ENCODE measurements around the gene RPL9. TPM values are rescaled to one million over a fixed set of nuclear protein-coding genes. Genes with fewer than 3 reads are reported as not detected.
A peak's percentile ranks its signal among the peaks of the same experiment; 100 is the strongest.

Gene RPL9
- total RNA-seq, 4 donors from 2014 or later, result 2,242 to 7,905 (median 4,182) TPM

GRCh38 chr4:39472396-39472795 is 13.7 kb upstream of the RPL9 start:
- H3K36me3 ChIP-seq, result peaks cover 0 to 65% (median 0%) of the 10 kb centered on the region in 3 donors
- peaks cover 0 to 21% (median 3%) of the 10 kb centered on the region in 3 donors for H3K4me1 ChIP-seq
- H3K4me3 ChIP-seq, result no peak overlapping the region
- WGBS, 2 donors, result 80 to 91% methylated on average over 3 of the region's 3 CpGs
- no peak for TF ChIP-seq POLR2A (IDR thresholded peaks at IDR 0.05)
- TF ChIP-seq, protein P1, sequence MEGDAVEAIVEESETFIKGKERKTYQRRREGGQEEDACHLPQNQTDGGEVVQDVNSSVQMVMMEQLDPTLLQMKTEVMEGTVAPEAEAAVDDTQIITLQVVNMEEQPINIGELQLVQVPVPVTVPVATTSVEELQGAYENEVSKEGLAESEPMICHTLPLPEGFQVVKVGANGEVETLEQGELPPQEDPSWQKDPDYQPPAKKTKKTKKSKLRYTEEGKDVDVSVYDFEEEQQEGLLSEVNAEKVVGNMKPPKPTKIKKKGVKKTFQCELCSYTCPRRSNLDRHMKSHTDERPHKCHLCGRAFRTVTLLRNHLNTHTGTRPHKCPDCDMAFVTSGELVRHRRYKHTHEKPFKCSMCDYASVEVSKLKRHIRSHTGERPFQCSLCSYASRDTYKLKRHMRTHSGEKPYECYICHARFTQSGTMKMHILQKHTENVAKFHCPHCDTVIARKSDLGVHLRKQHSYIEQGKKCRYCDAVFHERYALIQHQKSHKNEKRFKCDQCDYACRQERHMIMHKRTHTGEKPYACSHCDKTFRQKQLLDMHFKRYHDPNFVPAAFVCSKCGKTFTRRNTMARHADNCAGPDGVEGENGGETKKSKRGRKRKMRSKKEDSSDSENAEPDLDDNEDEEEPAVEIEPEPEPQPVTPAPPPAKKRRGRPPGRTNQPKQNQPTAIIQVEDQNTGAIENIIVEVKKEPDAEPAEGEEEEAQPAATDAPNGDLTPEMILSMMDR (IDR thresholded peaks at IDR 0.05), result no peak
- no peaks in the 10 kb centered on the region for H3K27me3 ChIP-seq
- H3K9me3 ChIP-seq, result no peaks in the 10 kb centered on the region
- intact Hi-C loops (cut with DNase I), result no loop called here
- H3K27ac ChIP-seq, result no peak overlapping the region
- DNase-seq, result no peak

GRCh38 chr4:39470402-39470801 is 11.7 kb upstream of the RPL9 start:
- peaks cover 6 to 41% (median 6%) of the 10 kb centered on the region in 3 donors for H3K4me1 ChIP-seq
- peak overlapping the region in 1 of 4 donors; percentile 63 for H3K27ac ChIP-seq
- H3K36me3 ChIP-seq, result peaks cover 0 to 60% (median 0%) of the 10 kb centered on the region in 3 donors
- no peak for DNase-seq
- H3K4me3 ChIP-seq, result no peak overlapping the region
- no peak for TF ChIP-seq POLR2A (IDR thresholded peaks at IDR 0.05)
- TF ChIP-seq, protein P1 (IDR thresholded peaks at IDR 0.05), result no peak
- WGBS, 2 donors, result 89 to 100% methylated on average over 1 of the region's 1 CpG
- no peaks in the 10 kb centered on the region for H3K9me3 ChIP-seq
- H3K27me3 ChIP-seq, result no peaks in the 10 kb centered on the region
- intact Hi-C loops (cut with DNase I), result no loop called here

DNA sequence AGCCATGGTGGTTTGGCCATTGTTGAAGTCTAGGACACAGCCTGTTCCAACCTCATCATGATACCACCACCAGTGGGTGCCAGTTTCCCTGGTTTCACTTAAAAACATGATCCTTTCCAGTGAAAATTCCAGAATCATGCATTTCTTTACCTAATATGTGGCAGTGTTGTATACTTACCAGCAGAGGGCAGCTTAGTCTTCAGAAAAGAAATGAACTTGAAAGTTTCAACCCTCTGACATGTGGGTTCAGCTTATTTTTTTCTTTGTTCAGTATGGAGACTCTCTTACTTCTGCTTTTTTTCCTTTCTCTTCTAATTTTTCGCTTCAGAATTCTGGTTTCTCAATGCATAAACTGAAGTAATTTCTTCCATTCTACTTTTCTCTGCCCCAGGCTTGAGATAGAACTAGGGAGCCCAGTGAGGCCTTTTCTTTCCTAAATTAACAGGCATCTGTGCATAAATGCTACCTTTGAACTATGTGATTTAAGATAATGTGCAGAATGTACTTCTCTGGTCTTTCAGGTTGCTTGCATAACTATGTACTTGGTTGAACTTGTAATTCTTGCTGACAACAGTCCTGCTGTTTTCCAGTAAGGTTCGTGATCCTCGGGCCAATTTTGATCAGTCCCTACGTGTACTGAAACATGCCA is 10.8 kb upstream of the RPL9 start:
- WGBS, 2 donors, result 39 to 50% methylated on average over 4 of the region's 4 CpGs
- no peaks in the 10 kb centered on the region for H3K9me3 ChIP-seq
- no peak overlapping the region for H3K4me3 ChIP-seq
- peak overlapping the region; percentile 58 to 85 (median 64) for H3K27ac ChIP-seq
- intact Hi-C loops (cut with DNase I), result loop anchor here (10.0 kb wide), 1 partner anchor 505 kb away; the partner anchor contains the start of gene PDS5A
- H3K36me3 ChIP-seq, result peaks cover 0 to 60% (median 0%) of the 10 kb centered on the region in 3 donors
- peaks cover 6 to 41% (median 6%) of the 10 kb centered on the region in 3 donors for H3K4me1 ChIP-seq
- no peak for DNase-seq
- no peaks in the 10 kb centered on the region for H3K27me3 ChIP-seq
- TF ChIP-seq, protein P1 (IDR thresholded peaks at IDR 0.05), result peak; percentile 79 to 89 (median 83)
- TF ChIP-seq POLR2A (IDR thresholded peaks at IDR 0.05), result no peak

DNA sequence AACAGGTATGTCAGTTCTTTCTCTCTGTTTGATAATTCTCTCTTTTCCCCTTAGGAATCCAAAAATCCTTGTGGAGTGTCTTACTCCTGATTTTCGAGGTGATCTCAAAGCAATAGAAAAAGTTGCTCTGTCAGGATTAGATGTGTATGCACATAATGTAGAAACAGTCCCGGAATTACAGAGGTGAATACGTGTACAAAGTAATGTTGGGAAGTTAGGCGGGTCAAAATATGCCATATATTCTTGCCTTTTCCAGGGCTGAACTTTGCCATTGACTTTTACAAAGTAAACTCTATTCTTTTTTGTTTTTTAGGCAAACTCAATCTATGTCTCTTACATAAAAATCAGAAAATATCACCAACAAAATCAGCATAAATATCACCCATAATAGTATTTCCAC is 8.7 kb upstream of the RPL9 start:
- Histone ChIP-seq H3K4me3 (no peak overlapping the region), H3K9me3 (no peaks in the 10 kb centered on the region), H3K27ac (peak overlapping the region in 2 of 4 donors; percentile 18 to 65), H3K27me3 (no peaks in the 10 kb centered on the region), H3K36me3 (peaks cover 0 to 60% (median 0%) of the 10 kb centered on the region in 3 donors), H3K4me1 (peaks cover 6 to 41% (median 6%) of the 10 kb centered on the region in 3 donors)
- intact Hi-C loops (cut with DNase I), result loop anchor here (10.0 kb wide), 1 partner anchor 507 kb away; the partner anchor contains the start of gene PDS5A
- DNase-seq, result no peak
- TF ChIP-seq, protein P1 (IDR thresholded peaks at IDR 0.05), result no peak
- no peak for TF ChIP-seq POLR2A (IDR thresholded peaks at IDR 0.05)
- WGBS, 2 donors, result 77 to 89% methylated on average over 4 of the region's 4 CpGs

DNA sequence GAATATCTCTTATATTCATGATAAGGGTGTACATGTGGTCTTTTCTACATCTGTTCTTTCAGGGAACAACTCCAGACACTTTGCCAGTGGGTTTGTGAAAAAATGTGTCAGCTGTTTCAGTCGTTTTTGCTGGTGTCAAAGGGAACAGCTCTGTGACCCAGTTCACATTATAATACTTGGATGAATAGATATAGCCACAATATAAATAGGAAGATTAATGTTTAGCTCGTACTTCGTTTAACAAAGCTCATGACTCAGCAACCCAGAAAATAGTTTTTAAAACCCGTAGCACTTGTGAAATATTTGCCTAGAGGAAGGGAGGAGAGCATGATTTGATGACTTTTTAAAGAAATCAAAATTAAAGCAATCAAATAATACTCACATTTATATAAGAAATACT is 8.0 kb upstream of the RPL9 start:
- no peak for DNase-seq
- peak overlapping the region in 3 of 4 donors; percentile 37 to 67 (median 65) for H3K27ac ChIP-seq
- no peaks in the 10 kb centered on the region for H3K9me3 ChIP-seq
- H3K4me3 ChIP-seq, result no peak overlapping the region
- H3K36me3 ChIP-seq, result peaks cover 0 to 60% (median 0%) of the 10 kb centered on the region in 3 donors
- TF ChIP-seq, protein P1 (IDR thresholded peaks at IDR 0.05), result no peak
- TF ChIP-seq POLR2A (IDR thresholded peaks at IDR 0.05), result no peak
- intact Hi-C loops (cut with DNase I), result loop anchor here (10.0 kb wide), 1 partner anchor 508 kb away; the partner anchor contains the start of gene PDS5A
- H3K4me1 ChIP-seq, result peaks cover 6 to 41% (median 6%) of the 10 kb centered on the region in 3 donors
- no peaks in the 10 kb centered on the region for H3K27me3 ChIP-seq
- WGBS, 2 donors, result 24 to 26% methylated on average over 4 of the region's 4 CpGs

All from esophagus squamous epithelium (tissue), 5 donors.